Thoracic aorta (tissue), 2 donors: ENCODE measurements around the gene CELF5. TPM values are rescaled to one million over a fixed set of nuclear protein-coding genes. Genes with fewer than 3 reads are reported as not detected.

Experiments used
- ATAC-seq: fragments of 150-250 bp; one replicate; pipeline ENCODE4 v1.8.0; 2017; ENCODE audit warnings: low read depth; ENCODE audit not compliant: insufficient number of reproducible peaks, low FRiP score
- DNase-seq: peaks from one replicate; pipeline ENCODE4 v3.0.0-alpha.2; 2020; ENCODE audit warnings: low spot score
- H3K27ac ChIP-seq, 2 donors: fragments of 200-600 bp; sonication (generic); 1 replicate in 1 of 2; 2 replicates in 1 of 2; pipeline ENCODE4 v1.5.1; 2016; ENCODE audit warnings: mild to moderate bottlenecking in 2 of 2, moderate library complexity in 2 of 2
- H3K27me3 ChIP-seq: fragments of 200-600 bp; sonication (generic); replicated peaks from 2 replicates; pipeline ENCODE4 v1.6.0; 2016; ENCODE audit warnings: mild to moderate bottlenecking; ENCODE audit not compliant: insufficient read depth
- H3K36me3 ChIP-seq: fragments of 200-600 bp; sonication (generic); one replicate; pipeline ENCODE4 v1.5.1; 2016
- H3K4me1 ChIP-seq, 2 donors: fragments of 200-600 bp; sonication (generic); 1 replicate in 1 of 2; 2 replicates in 1 of 2; pipeline versions ENCODE4 v1.5.1 to v1.6.0; 2016; ENCODE audit warnings: low read depth in 2 of 2, mild to moderate bottlenecking in 1 of 2; ENCODE audit not compliant: control insufficient read depth in 1 of 2
- H3K4me3 ChIP-seq: fragments of 200-600 bp; sonication (generic); 2 replicates; pipeline ENCODE4 v1.5.1; 2016; ENCODE audit warnings: mild to moderate bottlenecking
- H3K9me3 ChIP-seq: fragments of 200-600 bp; sonication (generic); 2 replicates; pipeline ENCODE4 v1.5.1; 2016
- CTCF ChIP-seq: fragments of 200-600 bp; sonication (generic); IDR thresholded peaks from one replicate; pipeline ENCODE4 v1.5.1; 2019; ENCODE audit warnings: antibody characterized with exemption
- total RNA-seq, 2 donors: library from RNA; depleted of rRNA; stranded (reverse); fragments of >200 nt; gene quantifications; one replicate each; pipeline versions ENCODE4 v1.1.0 to v1.2.3, GENCODE V29; 2016

CELF5 gene
- total RNA-seq, 2 donors from 2014 or later, result not detected

GRCh38 chr19:3281026-3281425, 56.6 kb downstream of the CELF5 start:
- Histone ChIP-seq H3K27ac (no peak overlapping the region), H3K27me3 (peaks cover 7% of the 10 kb centered on the region), H3K36me3 (no peaks in the 10 kb centered on the region), H3K4me1 (peaks cover 0 to 4% of the 10 kb centered on the region in 2 donors), H3K9me3 (no peaks in the 10 kb centered on the region), H3K4me3 (no peak overlapping the region)
- no peak for TF ChIP-seq CTCF
- DNase-seq (no peak), ATAC-seq (no peak)

DNA sequence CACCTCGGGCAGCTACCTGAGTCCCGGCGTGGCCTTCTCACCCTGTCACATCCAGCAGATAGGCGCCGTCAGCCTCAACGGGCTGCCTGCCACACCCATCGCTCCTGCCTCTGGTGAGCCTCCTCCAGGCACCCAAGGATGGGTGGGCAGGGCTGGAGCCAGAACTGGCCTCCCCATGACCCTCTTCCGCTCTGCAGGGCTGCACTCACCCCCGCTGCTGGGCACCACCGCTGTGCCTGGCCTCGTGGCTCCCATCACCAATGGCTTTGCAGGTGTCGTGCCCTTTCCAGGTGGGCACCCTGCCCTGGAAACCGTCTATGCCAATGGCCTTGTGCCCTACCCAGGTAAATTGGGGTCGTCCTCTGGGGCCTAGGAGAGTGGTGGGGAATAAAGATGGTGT, 57.7 kb downstream of the CELF5 start:
- TF ChIP-seq CTCF, result no peak
- DNase-seq (no peak), ATAC-seq (no peak)
- Histone ChIP-seq H3K27ac (no peak overlapping the region), H3K27me3 (peaks cover 7% of the 10 kb centered on the region), H3K9me3 (no peaks in the 10 kb centered on the region), H3K4me3 (no peak overlapping the region), H3K4me1 (peaks cover 0 to 4% of the 10 kb centered on the region in 2 donors), H3K36me3 (no peaks in the 10 kb centered on the region)

DNA sequence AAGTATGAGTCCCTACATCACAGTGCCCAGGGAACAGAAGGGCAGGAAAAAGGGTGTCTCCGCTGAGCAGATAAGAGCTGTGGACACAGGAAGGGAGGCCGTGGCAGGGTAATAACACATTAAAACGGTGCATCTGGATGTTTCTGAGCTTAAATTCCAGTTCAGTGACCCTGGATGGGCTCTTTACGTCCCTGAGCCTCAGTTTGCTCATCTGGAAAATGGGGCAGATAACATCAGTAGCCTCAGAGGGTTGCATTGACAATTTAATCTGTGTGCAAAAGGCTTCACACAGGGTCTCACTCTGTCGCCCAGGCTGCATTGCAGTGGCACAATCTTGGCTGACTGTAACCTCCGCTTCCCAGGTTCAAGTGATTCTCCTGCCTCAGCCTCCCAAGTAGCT, 58.1 kb downstream of the CELF5 start:
- Histone ChIP-seq H3K27me3 (peaks cover 7% of the 10 kb centered on the region), H3K27ac (no peak overlapping the region), H3K4me1 (peaks cover 0 to 4% of the 10 kb centered on the region in 2 donors), H3K36me3 (no peaks in the 10 kb centered on the region), H3K4me3 (no peak overlapping the region), H3K9me3 (no peaks in the 10 kb centered on the region)
- ATAC-seq, result no peak
- no peak for DNase-seq
- TF ChIP-seq CTCF, result no peak

- no peak for TF ChIP-seq CTCF
- peaks cover 0 to 4% of the 10 kb centered on the region in 2 donors for H3K4me1 ChIP-seq
- H3K9me3 ChIP-seq, result no peaks in the 10 kb centered on the region
- ATAC-seq, result no peak
- H3K27me3 ChIP-seq, result peaks cover 7% of the 10 kb centered on the region
- no peak overlapping the region for H3K4me3 ChIP-seq
- H3K27ac ChIP-seq, result no peak overlapping the region
- no peaks in the 10 kb centered on the region for H3K36me3 ChIP-seq
- DNase-seq, result no peak
These were observed 58.8 kb downstream of the CELF5 start for GRCh38 chr19:3283246-3283751.

GRCh38 chr19:3283886-3284657, 59.6 kb downstream of the CELF5 start:
- Histone ChIP-seq H3K27ac (no peak overlapping the region), H3K27me3 (peaks cover 7% of the 10 kb centered on the region), H3K9me3 (no peaks in the 10 kb centered on the region), H3K4me3 (no peak overlapping the region), H3K4me1 (peaks cover 0 to 4% of the 10 kb centered on the region in 2 donors), H3K36me3 (no peaks in the 10 kb centered on the region)
- no peak for TF ChIP-seq CTCF
- DNase-seq (no peak), ATAC-seq (no peak)
